GM18502 (cell line): ENCODE measurements around the gene LAMC3.
"Not testable (repeated sequence)": the region's sequence is repeated elsewhere in the genome, so short reads cannot be mapped to it uniquely, and the experiment has no call there.

Source experiments
- ATAC-seq: cut with Tn5 transposase; IDR thresholded peaks from one replicate; pipeline ENCODE4 v1.9.1; 2021; ENCODE audit warnings: mild to moderate bottlenecking; ENCODE audit not compliant: unreplicated experiment, poor library complexity

Gene LAMC3

DNA sequence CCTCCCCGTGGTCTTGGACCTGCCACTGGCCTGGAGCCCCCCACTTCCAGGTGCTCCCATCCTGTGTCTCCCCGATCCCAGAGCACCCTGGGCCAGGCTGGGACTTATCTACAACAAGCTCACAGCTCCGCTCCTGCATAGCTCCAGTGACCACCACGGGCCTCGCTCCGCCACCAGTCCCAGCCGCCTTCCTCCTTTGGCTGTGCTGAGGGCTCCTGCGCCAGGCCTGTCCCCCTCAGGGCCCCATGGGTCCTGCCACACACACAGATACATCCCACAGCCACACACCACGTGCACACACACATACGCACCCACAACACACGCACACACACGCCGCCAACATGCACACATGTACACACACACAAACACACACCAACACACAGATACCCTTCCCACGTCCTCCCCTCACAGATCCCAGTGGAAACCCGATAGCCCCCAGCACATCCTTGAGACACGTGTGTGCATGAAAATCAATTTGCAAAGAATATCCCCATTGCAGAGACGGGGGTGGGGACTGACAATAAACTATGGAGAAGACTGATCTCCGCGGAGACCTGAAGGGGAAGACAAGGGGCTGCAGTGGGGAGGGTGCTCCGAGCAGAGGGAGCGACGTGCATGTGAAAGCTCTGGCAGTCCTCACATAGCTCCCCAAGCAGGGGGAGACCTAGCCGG is 18.5 kb upstream of the LAMC3 start:
- no peak for ATAC-seq

DNA sequence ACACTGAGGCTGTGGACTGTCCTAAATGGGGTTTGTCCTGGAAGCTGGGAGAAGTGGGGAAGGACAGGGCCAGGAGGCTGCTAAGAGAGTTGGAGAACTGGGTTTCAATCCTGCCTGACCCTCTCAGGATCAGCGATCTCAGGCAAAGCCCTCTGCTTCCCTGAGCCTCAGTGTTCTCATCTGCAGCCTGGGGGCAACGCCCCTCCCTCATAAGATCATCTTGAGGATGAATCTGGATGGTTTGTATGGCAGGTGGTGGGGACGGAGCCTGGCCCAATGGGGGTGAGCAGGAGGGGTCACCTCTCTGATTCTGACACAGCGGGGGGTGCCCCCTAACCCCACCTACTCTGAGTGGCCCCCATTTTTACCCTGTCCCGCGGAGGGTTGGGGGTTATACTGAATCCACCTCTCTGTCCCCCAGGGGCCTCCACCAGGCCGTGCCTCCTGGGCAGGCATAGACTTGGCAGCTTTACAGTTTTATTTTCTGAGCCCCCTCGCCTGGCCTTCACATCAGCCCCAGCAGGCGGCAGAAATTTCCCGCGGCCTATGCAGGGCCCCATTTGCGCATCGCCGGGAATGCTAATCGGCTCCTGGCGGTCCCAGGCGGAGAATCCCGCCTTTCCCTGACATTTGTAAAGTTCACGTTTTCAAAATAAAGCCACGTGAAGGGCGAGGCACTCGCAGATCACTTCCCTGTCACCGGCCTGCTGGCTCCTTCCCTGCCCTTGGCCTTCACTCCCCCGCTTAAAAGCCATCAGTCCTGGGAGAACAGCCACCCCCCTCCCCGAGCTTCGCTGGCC is 17.8 kb upstream of the LAMC3 start:
- no peak for ATAC-seq

GRCh38 chr9:130991778-130992681 is 16.9 kb upstream of the LAMC3 start:
- no peak for ATAC-seq

DNA sequence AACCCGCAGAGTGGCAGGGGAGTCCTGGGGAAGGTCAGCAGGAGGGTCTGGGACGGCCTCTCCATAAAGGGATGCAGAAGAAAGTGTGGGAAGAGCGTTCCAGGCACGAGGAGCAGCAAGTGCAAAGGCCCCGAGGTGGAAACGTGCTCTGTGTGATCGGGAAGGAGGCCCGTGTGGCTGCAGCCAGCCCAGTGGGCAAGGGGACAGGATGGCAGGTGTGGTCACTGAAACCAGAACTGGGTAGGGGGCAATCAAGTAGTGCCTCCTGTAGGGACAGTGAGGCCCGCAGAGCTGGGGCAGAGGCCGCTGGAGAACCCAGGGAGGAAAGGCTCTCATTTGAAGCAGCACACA is 16.3 kb upstream of the LAMC3 start:
- ATAC-seq: no peak

- no peak for ATAC-seq
Observed at GRCh38 chr9:130993303-130994030, 15.5 kb upstream of the LAMC3 start.

- no peak for ATAC-seq
Observed at GRCh38 chr9:130994135-130995085, 14.6 kb upstream of the LAMC3 start.

GRCh38 chr9:130995086-130996011 is 13.6 kb upstream of the LAMC3 start:
- no peak for ATAC-seq

- no peak for ATAC-seq
Observed at GRCh38 chr9:130996205-130996604, 12.8 kb upstream of the LAMC3 start.

DNA sequence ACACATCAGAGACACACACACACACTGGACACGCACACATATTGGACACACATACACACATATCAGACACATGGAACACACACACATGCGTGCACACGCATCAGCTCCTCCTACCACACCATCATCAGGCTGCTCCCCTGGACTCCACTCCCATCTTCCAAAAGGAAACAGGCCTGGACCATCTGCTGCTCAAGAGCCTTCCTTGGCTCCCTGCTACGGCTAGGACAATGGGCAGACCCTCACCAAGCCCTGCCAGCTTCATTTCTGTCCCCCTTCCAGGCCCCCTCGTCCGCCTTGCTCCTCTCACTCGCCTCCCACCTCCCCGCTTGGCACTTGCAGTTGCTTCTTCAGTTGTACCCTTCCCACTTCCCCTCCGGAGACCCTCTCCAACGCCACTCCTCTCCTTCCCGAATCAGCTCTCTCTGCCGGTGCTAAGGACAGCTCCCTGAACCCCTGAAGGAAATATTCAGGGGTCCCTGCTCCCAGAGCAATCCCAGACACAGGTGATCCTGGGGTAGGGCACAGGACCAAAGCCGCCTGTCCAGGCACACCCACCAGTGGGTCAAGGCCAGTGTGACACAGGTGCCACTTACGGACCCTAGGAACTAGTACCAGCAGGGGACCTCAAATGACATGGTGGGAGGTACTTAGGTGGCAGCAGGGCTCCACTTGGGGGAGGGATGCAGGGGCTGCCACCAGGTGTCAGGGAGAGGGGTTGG is 12.1 kb upstream of the LAMC3 start:
- ATAC-seq: no peak

DNA sequence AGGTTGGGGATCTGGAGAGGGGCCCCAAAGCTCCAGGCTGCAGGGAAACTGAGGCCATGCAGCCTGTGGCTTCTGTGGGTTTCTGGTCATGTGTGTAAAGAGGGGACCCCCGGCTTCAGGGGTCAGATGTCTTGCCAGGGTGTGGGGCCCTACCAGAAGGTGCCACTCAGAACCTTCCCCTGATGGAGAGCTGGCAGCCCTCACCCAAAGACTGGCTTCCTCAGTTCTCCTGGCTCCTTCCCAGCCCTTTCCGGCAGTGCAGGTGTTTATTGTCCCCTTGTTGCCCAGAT is 11.6 kb upstream of the LAMC3 start:
- no peak for ATAC-seq

- no peak for ATAC-seq
Observed at GRCh38 chr9:130997925-130998596, 10.9 kb upstream of the LAMC3 start.

DNA sequence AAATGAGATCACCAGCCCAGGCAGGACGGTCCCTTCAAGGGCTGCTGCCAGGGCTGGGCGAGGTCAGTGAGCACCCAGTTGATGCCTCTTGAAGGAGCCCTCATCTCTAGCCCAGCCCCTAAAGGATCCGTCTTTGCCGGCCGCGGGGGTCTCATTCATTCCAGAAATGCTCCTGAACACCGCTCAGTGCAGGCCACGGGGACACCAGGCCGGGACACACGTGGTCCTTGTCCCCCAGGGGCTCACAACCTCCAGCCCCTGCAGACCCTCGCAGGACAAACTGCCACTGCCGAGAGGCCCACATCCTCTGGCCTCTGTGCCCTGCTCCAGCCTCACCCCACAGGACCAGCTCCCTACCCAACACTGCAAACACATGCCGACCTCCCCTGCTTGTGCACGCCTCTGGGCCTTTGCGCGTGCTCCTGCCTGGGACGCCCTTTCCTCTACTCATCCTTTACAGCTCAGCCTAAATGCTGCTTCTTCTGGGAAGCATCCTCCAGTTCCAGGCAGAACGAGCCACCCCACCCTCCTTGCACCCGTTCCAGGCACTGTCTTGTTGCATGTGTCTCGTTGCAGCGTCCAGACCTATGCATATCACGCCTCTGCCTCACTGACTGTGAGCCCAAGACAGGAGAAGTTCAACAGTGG is 10.3 kb upstream of the LAMC3 start:
- ATAC-seq: no peak

DNA sequence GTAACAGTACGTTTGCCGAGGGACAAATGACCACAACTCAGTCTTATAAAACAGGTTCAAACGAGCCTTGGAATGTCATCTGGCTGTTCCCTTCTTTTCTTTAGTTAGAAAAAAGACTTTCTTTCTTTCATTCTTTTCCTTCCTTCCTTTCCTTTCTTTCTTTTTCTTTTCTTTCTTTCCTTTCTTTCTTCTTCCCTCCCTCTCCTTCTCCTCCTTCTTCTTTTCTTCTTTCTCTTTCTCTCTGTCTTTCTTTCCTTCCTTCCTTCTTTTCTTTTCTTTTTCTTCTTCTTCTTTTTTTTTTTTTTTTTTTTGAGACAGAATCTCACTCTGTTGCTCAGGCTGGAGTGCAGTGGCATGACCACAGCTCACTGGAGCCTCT is 9.7 kb upstream of the LAMC3 start:
- ATAC-seq: no peak

- not testable (repeated sequence) for ATAC-seq
Observed at GRCh38 chr9:131000526-131000925, 8.4 kb upstream of the LAMC3 start.

DNA sequence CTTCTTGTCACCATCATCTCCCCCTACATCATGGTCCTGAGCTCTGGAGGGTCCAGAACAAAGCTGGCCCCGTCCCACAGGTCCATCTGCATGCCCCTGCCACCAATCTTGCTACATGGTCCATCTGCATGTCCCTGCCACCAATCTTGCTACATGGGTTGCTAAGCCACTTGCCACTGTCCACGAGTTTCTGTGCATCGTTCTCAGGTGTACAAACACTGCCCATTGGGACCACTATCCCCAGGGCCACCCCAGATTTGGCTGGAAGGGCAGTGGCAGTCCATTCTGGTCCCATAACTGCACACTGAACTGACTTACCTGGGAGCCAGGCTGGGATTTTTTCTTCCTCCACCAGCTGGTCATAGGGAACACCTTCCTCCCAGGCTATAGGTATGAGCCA is 8.0 kb upstream of the LAMC3 start:
- ATAC-seq: no peak

GRCh38 chr9:131001990-131002389 is 7.0 kb upstream of the LAMC3 start:
- ATAC-seq: no peak

DNA sequence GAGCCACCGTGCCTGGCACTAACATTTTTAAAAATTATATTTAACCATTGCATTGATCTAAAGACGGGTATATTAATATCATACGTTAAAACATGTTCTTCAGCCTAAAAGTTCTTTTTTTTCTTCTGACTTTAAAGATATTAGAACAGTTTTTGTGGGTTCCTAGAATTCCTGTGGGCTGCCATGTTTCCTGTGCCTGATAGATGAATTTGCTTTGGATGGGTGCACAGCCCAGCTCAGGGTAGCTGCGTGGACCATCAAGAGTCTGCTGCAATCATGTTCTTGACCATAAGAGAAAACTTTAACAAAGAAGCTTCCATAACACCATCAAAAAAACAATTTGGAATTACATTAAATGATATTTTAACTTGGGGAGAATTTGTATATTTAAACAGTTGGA is 2.4 kb upstream of the LAMC3 start:
- ATAC-seq: no peak
